H1 (cell line): ENCODE measurements around the gene NELFA. TPM values are rescaled to one million over a fixed set of nuclear protein-coding genes. Genes with fewer than 3 reads are reported as not detected.

Source experiments
- ASH2L ChIP-seq: fragments of 200-600, 300-600 bp; sonication (generic); IDR thresholded peaks from one replicate; pipeline ENCODE4 v1.7.1; 2017; ENCODE audit warnings: low read length
- BACH1 ChIP-seq: IDR thresholded peaks from 2 replicates; pipeline ENCODE4 v1.6.1; 2012; ENCODE audit warnings: low read length, improper control_type of control experiment
- BCL11A ChIP-seq, 2 experiments: IDR thresholded peaks; one replicate each; pipeline ENCODE4 v1.6.1; 2011; ENCODE audit warnings: low read depth in 2 of 2, low read length in 2 of 2, mild to moderate bottlenecking in 2 of 2
- HDAC2 ChIP-seq, 2 experiments: fragments of 300-600 bp in 1 of 2; sonication (generic) in 1 of 2; IDR thresholded peaks; 2 replicates each; pipeline ENCODE4 v1.6.1; 2011 to 2012; ENCODE audit warnings: low read depth in 2 of 2, low read length in 2 of 2, mild to moderate bottlenecking in 2 of 2, moderate library complexity in 2 of 2, borderline replicate concordance in 1 of 2, inconsistent platforms in 1 of 2
- JUN ChIP-seq: IDR thresholded peaks from 2 replicates; pipeline ENCODE4 v1.6.1; 2011; ENCODE audit warnings: low read depth, mild to moderate bottlenecking, improper control_type of control experiment, low read length
- JUND ChIP-seq: IDR thresholded peaks from 2 replicates; pipeline ENCODE4 v1.6.1; 2011; ENCODE audit warnings: mild to moderate bottlenecking, improper control_type of control experiment, low read length
- POLR2A ChIP-seq, 2 experiments: IDR thresholded peaks; 1 replicate in 1 of 2; 2 replicates in 1 of 2; pipeline ENCODE4 v1.6.1; 2011; ENCODE audit warnings: low read depth in 2 of 2, low read length in 2 of 2, mild to moderate bottlenecking in 2 of 2; ENCODE audit errors: control extremely low read depth in 1 of 2
- SIX5 ChIP-seq: IDR thresholded peaks from 2 replicates; pipeline ENCODE4 v1.6.1; 2011; ENCODE audit warnings: mild to moderate bottlenecking, low read depth, low read length
- polyA plus RNA-seq, 7 experiments: library from polyadenylated mRNA; depleted of rRNA in 3 of 7; stranded (reverse) in 5 of 7; unstranded in 2 of 7; fragments of >200 nt in 5 of 7; fragments of 200-250 nt in 2 of 7; gene quantifications; 1 replicate in 5 of 7; 2 replicates in 1 of 7; 4 replicates in 1 of 7; pipeline versions ENCODE4 v1.2.1 to v1.2.3, GENCODE V29; 2011 to 2013; ENCODE audit warnings: missing spikeins in 2 of 7, mixed read lengths in 2 of 7
- total RNA-seq: library from RNA; stranded (reverse); fragmentation: NEBNext Ultra II Directional; extraction: Animal tissue kit (Norgen Biotek cat#: 25700); gene quantifications from 2 replicates; pipeline ENCODE4 v1.2.1, GENCODE V29; 2021

Gene NELFA
- total and polyA plus RNA-seq, 2 of the 8 experiments (the other 6 are each of a cell fraction or from before 2014, with no cell fraction given): 41.8 to 57.5 TPM

DNA sequence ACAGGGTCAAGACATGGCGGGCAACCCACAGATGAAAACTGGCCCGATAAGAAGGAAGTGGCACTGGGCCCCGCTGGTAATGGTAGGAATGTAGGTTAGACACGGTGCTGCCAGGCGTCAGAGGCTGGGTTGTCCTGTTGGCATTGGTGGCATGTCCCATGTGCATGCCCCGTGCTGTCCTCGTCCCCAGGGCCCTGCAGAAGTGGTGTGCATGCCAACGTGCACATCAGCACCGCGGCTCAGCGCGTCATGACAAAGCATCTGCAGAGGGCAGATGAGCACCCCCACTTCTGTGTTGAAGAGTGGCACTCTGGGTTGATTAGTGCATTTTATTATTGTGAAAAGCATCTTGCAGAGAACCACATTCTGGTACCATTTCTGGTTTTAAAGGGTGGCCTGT is 35.6 kb downstream of the NELFA start (continued):
- TF ChIP-seq BACH1 (no peak), ASH2L (no peak), BCL11A (IDR thresholded peaks at IDR 0.05; ENCODE audit: low read depth in 2 of 2, low read length in 2 of 2) (no peak), JUND (no peak), SIX5 (no peak), JUN (no peak), POLR2A (IDR thresholded peaks at IDR 0.05; ENCODE audit: control extremely low read depth in 1 of 2, low read depth in 2 of 2, low read length in 2 of 2) (no peak), HDAC2 (IDR thresholded peaks at IDR 0.05; ENCODE audit: borderline replicate concordance in 1 of 2, low read depth in 2 of 2, low read length in 2 of 2) (no peak)
